HEK293T (cell line): ENCODE results near the gene POLG.

Experiments used
- CTCF ChIA-PET: fragments of 350-600 bp; formaldehyde crosslinking; extraction: SDS; loops from one replicate; lab custom pipeline; 2021; ENCODE audit warnings: antibody characterized with exemption, inconsistent platforms; lab: Yijun Ruan, JAX
- POLR2A ChIA-PET: fragments of 350-600 bp; formaldehyde crosslinking; extraction: SDS; loops from one replicate; lab custom pipeline; 2020; ENCODE audit warnings: antibody characterized with exemption, inconsistent platforms; lab: Yijun Ruan, JAX
- DNase-seq: peaks from one replicate; pipeline ENCODE4 v3.0.0; 2012; ENCODE audit warnings: mixed read lengths; ENCODE audit errors: extremely low spot score
- ARNT ChIP-seq: fragments of 450-650 bp; IDR thresholded peaks from 2 replicates; pipeline ENCODE4 v1.6.1; 2017; ENCODE audit warnings: mild to moderate bottlenecking
- BHLHE40 ChIP-seq: fragments of 450-650 bp; IDR thresholded peaks from 2 replicates; pipeline ENCODE4 v1.6.1; 2016; ENCODE audit warnings: mild to moderate bottlenecking, moderate library complexity, borderline replicate concordance
- CTBP1 ChIP-seq: fragments of 450-650 bp; IDR thresholded peaks from 2 replicates; pipeline ENCODE4 v1.6.1; 2016; ENCODE audit warnings: borderline replicate concordance
- ELF4 ChIP-seq: fragments of 450-650 bp; IDR thresholded peaks from 2 replicates; pipeline ENCODE4 v1.6.1; 2017; ENCODE audit warnings: antibody characterized with exemption
- FOXA1 ChIP-seq: fragments of 450-650 bp; IDR thresholded peaks from 2 replicates; pipeline ENCODE4 v1.6.1; 2016; ENCODE audit warnings: mild to moderate bottlenecking
- FOXK2 ChIP-seq: fragments of 450-650 bp; IDR thresholded peaks from 2 replicates; pipeline ENCODE4 v1.6.1; 2016; ENCODE audit warnings: mild to moderate bottlenecking
- FOXM1 ChIP-seq: fragments of 450-650 bp; IDR thresholded peaks from 2 replicates; pipeline ENCODE4 v1.6.1; 2017; ENCODE audit warnings: mild to moderate bottlenecking, borderline replicate concordance
- HDGF ChIP-seq: fragments of 450-650 bp; IDR thresholded peaks from 2 replicates; pipeline ENCODE4 v1.6.1; 2017; ENCODE audit warnings: antibody characterized with exemption, borderline replicate concordance
- L3MBTL2 ChIP-seq: fragments of 450-650 bp; conservative IDR thresholded peaks from 2 replicates; pipeline ENCODE4 v1.6.1; 2016; ENCODE audit warnings: mild to moderate bottlenecking
- LEF1 ChIP-seq: fragments of 450-650 bp; IDR thresholded peaks from 2 replicates; pipeline ENCODE4 v1.6.1; 2017; ENCODE audit warnings: mild to moderate bottlenecking, borderline replicate concordance
- NFRKB ChIP-seq: fragments of 450-650 bp; IDR thresholded peaks from 2 replicates; pipeline ENCODE4 v1.6.1; 2016; ENCODE audit warnings: mild to moderate bottlenecking, moderate library complexity
- PKNOX1 ChIP-seq: fragments of 450-650 bp; IDR thresholded peaks from 2 replicates; pipeline ENCODE4 v1.6.1; 2016
- SP1 ChIP-seq: fragments of 450-650 bp; IDR thresholded peaks from 2 replicates; pipeline ENCODE4 v1.6.1; 2017
- SUZ12 ChIP-seq: fragments of 450-650 bp; IDR thresholded peaks from 2 replicates; pipeline ENCODE4 v1.6.1; 2016; ENCODE audit warnings: mild to moderate bottlenecking
- TARDBP ChIP-seq: fragments of 450-650 bp; IDR thresholded peaks from 2 replicates; pipeline ENCODE4 v1.6.1; 2016
- ZNF384 ChIP-seq: fragments of 450-650 bp; IDR thresholded peaks from 2 replicates; pipeline ENCODE4 v1.6.1; 2016

POLG gene

GRCh38 chr15:89363133-89363532, 28.5 kb upstream of the POLG start:
- DNase-seq, result no peak
- no peak for TF ChIP-seq ELF4
- no peak for TF ChIP-seq FOXA1
- ChIA-PET CTCF (interaction anchor here (0.6 to 2.1 kb wide), 3 partner anchors 28 to 81 kb away, joined by 3 to 9 read pairs (median 3); no protein-coding TSS in a partner anchor), POLR2A (interaction anchor here (1.1 to 2.0 kb wide), 2 partner anchors 28 kb away, joined by 3 to 6 read pairs; partner anchors contain the start of gene POLG)

GRCh38 chr15:89362203-89363101, 27.8 kb upstream of the POLG start:
- TF ChIP-seq FOXM1 (0 out of 2 replicates have a peak, but pooled peaks have one; percentile 21), TARDBP (no peak)
- peak; percentile 40 for DNase-seq
- ChIA-PET POLR2A (interaction anchor here (0.7 to 2.0 kb wide), 4 partner anchors 27 to 39 kb away, joined by 3 to 6 read pairs (median 4); partner anchors contain the start of gene POLG), CTCF (interaction anchor here (0.6 to 7.1 kb wide), 7 partner anchors 28 to 81 kb away, joined by 3 to 96 read pairs (median 3); no protein-coding TSS in a partner anchor)

GRCh38 chr15:89361451-89362202, 27.0 kb upstream of the POLG start:
- ChIA-PET POLR2A (interaction anchor here (0.7 to 1.0 kb wide), 2 partner anchors 38 to 40 kb away, joined by 3 to 4 read pairs; no protein-coding TSS in a partner anchor), CTCF (interaction anchor here (1.0 to 7.1 kb wide), 5 partner anchors 39 to 81 kb away, joined by 3 to 96 read pairs (median 3); no protein-coding TSS in a partner anchor)
- peak; percentile 88 for DNase-seq

GRCh38 chr15:89360294-89360971, 25.8 kb upstream of the POLG start:
- TF ChIP-seq ZNF384 (no peak), LEF1 (no peak), FOXA1 (no peak), BHLHE40 (no peak), PKNOX1 (no peak), FOXM1 (no peak), ARNT (no peak), SP1 (no peak), NFRKB (no peak), SUZ12 (no peak), TARDBP (no peak), FOXK2 (no peak), CTBP1 (no peak), HDGF (no peak), L3MBTL2 (no peak), ELF4 (no peak)
- CTCF ChIA-PET, result interaction anchor here (0.8 to 7.1 kb wide), 11 partner anchors 10 to 112 kb away, joined by 3 to 97 read pairs (median 30); no protein-coding TSS in a partner anchor
- no peak for DNase-seq
- POLR2A ChIA-PET, result interaction anchor here (1.1 to 2.3 kb wide), 5 partner anchors 15 to 69 kb away, joined by 3 to 8 read pairs (median 5); no protein-coding TSS in a partner anchor

More at GRCh38 chr15:89361451-89362202, 27.0 kb upstream of the POLG start:
- TF ChIP-seq SUZ12, result no peak
- TF ChIP-seq LEF1, result no peak
- TF ChIP-seq L3MBTL2, result peak; percentile 40; the same call in 1 of the 2 replicates
- TF ChIP-seq FOXK2, result no peak
- TF ChIP-seq ELF4, result no peak

GRCh38 chr15:89359471-89360293, 25.1 kb upstream of the POLG start:
- TF ChIP-seq PKNOX1 (no peak), LEF1 (no peak), ELF4 (no peak), SUZ12 (no peak), FOXK2 (no peak), L3MBTL2 (no peak), FOXA1 (no peak), BHLHE40 (no peak), SP1 (no peak), CTBP1 (no peak), NFRKB (no peak)
- no peak for DNase-seq
- POLR2A ChIA-PET, result interaction anchor here (0.8 to 2.3 kb wide), 7 partner anchors 15 to 70 kb away, joined by 3 to 8 read pairs (median 4); partner anchors contain the start of gene POLG
- CTCF ChIA-PET, result interaction anchor here (0.8 to 7.1 kb wide), 34 partner anchors 9 to 171 kb away, joined by 3 to 97 read pairs (median 9); no protein-coding TSS in a partner anchor
